ENCODE results near the gene GPRC5D. TPM values are rescaled to one million over a fixed set of nuclear protein-coding genes. Genes with fewer than 3 reads are reported as not detected.
A peak's percentile ranks its signal among the peaks of the same experiment; 100 is the strongest.

GPRC5D gene

DNA sequence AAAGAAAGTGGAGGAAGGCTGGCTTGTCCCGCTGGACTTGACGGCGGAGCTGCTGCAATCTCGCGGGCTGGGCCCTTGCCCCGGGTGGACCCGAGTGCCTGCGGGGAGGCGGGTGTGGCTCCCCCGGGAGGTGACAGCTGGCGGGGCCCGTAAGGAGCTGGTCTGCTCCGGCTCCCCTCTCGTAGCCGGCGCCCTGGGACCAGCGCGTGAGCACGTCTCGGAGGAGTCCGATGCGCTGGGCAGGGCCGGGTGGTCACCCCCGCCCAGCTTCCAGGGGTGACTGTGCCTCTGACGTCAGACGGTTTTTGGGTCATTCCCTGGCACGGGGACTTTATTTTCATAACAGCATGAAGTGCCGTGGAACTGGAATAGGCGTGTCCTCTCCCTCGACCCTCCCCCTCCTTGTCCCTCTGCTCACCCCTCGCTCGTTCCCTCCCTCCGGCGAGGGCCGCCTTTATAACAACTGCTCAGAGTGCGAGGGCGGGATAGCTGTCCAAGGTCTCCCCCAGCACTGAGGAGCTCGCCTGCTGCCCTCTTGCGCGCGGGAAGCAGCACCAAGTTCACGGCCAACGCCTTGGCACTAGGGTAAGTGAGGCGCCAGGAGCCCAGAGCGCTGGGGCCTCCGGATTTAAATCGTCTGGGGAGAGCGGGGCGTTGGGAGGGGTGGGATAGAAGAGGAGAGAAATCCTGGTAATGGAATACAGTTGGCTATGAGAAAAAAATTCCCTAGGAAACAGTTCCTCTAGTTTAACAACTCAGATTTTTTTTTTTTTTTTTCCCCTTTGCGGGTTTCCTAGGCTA lies 60.7 kb downstream of the GPRC5D start, which contains the start of gene GPRC5A:
Gene GPRC5A, plus strand, starts transcription at position 483 of the 801 bp plus-strand sequence. CDS start 16,688 bp downstream, outside the sequence.
- H3K9me3 ChIP-seq (replicated peaks; ENCODE audit: low read length), result no peaks in the 10 kb centered on the region
- H3K4me1 ChIP-seq (ENCODE audit: control insufficient read depth, insufficient read depth, low read length), result peaks cover 34% of the 10 kb centered on the region
- H3K4me3 ChIP-seq (ENCODE audit: low read length), result peak within 1 kb of the TSS; percentile 70
- H3K4me2 ChIP-seq (ENCODE audit: low read length), result peak within 1 kb of the TSS; percentile 90
- H3K36me3 ChIP-seq (ENCODE audit: insufficient read depth, low read length), result no peaks in the 10 kb centered on the region
- H3K27me3 ChIP-seq (ENCODE audit: control insufficient read depth, insufficient read depth, low read length), result no peaks in the 10 kb centered on the region
- H3K9ac ChIP-seq (ENCODE audit: low read depth, low read length), result peak within 1 kb of the TSS; percentile 93

Small RNAs within 50 kb of the gene (small RNA-seq; reads per million reads assigned to genes)
- not detected for gene RF00604
